Measurements from ENCODE around the gene DYNLT1. TPM values are rescaled to one million over a fixed set of nuclear protein-coding genes. Genes with fewer than 3 reads are reported as not detected.

The DYNLT1 gene
- total and polyA plus RNA-seq, 10 of the 15 experiments (the other 5 are each of a cell fraction or from before 2014, with no cell fraction given): 33.6 to 298 (median 89.2) TPM

- TF ChIP-seq MEF2B (IDR thresholded peaks at IDR 0.05; ENCODE audit: partially characterized antibody, poor library complexity, severe bottlenecking) (no peak), ETV6 (conservative IDR thresholded peaks at IDR 0.05 in 1 of 2, IDR thresholded peaks at IDR 0.05 in 1 of 2; ENCODE audit: borderline replicate concordance in 1 of 2, low read depth in 1 of 2) (no peak), POLR2AphosphoS2 (IDR thresholded peaks at IDR 0.05; ENCODE audit: low read depth, low read length) (no peak), SMARCA5 (IDR thresholded peaks at IDR 0.05) (no peak), PAX8 (IDR thresholded peaks at IDR 0.05) (no peak), FOXK2 (IDR thresholded peaks at IDR 0.05) (no peak)
Measured at GRCh38 chr6:158611541-158612370, 32.8 kb downstream of the DYNLT1 start (continued).

- 69% methylated on average over 3 of the region's 3 CpGs for WGBS (ENCODE audit: insufficient coverage, insufficient replicate concordance, low lambda C conversion rate, missing lambda C conversion rate)
- CTCF ChIA-PET: interaction anchor here (2.4 kb wide), 1 partner anchor 397 kb away, joined by 10 read pairs; no protein-coding TSS in a partner anchor
Measured at GRCh38 chr6:158611039-158611438, 33.5 kb downstream of the DYNLT1 start.

More at GRCh38 chr6:158611039-158611438, 33.5 kb downstream of the DYNLT1 start:
- Histone ChIP-seq H3K36me3 (ENCODE audit: control insufficient read depth in 2 of 2, insufficient read depth in 2 of 2, low read length in 1 of 2) (peaks cover 12 to 19% of the 10 kb centered on the region in 2 experiments), H3K4me3 (no peak overlapping the region), H3K27ac (ENCODE audit: control insufficient read depth, insufficient read depth) (no peak overlapping the region), H2AFZ (ENCODE audit: control insufficient read depth, low read depth, low read length) (no peak overlapping the region), H3K9ac (ENCODE audit: control insufficient read depth, insufficient read depth, low read length) (no peak overlapping the region), H3K79me2 (ENCODE audit: control insufficient read depth, insufficient read depth, low read length) (no peaks in the 10 kb centered on the region), H3K4me2 (ENCODE audit: control insufficient read depth, insufficient read depth) (no peak overlapping the region), H3K4me1 (ENCODE audit: control insufficient read depth, insufficient read depth, low read length) (no peaks in the 10 kb centered on the region), H4K20me1 (ENCODE audit: control insufficient read depth, insufficient read depth) (no peaks in the 10 kb centered on the region), H3K27me3 (replicated peaks in 1 of 2; ENCODE audit: control insufficient read depth in 2 of 2, insufficient read depth in 2 of 2, low read length in 1 of 2) (no peaks in the 10 kb centered on the region), H3K9me3 (replicated peaks; ENCODE audit: control insufficient read depth, insufficient read depth, low read length) (0 out of 3 replicates have a peak, but pooled peaks cover 1% of the 10 kb centered on the region)
- ATAC-seq: no peak
- TF ChIP-seq YBX1 (IDR thresholded peaks at IDR 0.05): no peak
- TF ChIP-seq DPF2 (IDR thresholded peaks at IDR 0.05): no peak
- TF ChIP-seq PML (IDR thresholded peaks at IDR 0.05; ENCODE audit: low read length): no peak
- TF ChIP-seq SIX5 (IDR thresholded peaks at IDR 0.05; ENCODE audit: low read depth, low read length, severe bottlenecking): no peak
- TF ChIP-seq ZNF24 (IDR thresholded peaks at IDR 0.05): no peak
- TF ChIP-seq E4F1 (IDR thresholded peaks at IDR 0.05; ENCODE audit: borderline replicate concordance, partially characterized antibody): no peak
- TF ChIP-seq IRF5 (IDR thresholded peaks at IDR 0.05; ENCODE audit: borderline replicate concordance): no peak
- TF ChIP-seq BRCA1 (IDR thresholded peaks at IDR 0.05; ENCODE audit: low read depth, low read length): no peak
- no peak for TF ChIP-seq RB1 (IDR thresholded peaks at IDR 0.05; ENCODE audit: borderline replicate concordance)
- no peak for TF ChIP-seq SMAD1 (IDR thresholded peaks at IDR 0.05; ENCODE audit: low read depth, partially characterized antibody)
- no TSS peak for BruUV-seq (replicated peaks)
- no peak for FAIRE-seq
- ChIA-PET POLR2A (no interaction called here), SMC1A (ENCODE audit: uncharacterized antibody, unreplicated experiment) (interaction anchor here (0.9 to 2.3 kb wide), 3 partner anchors 80 to 397 kb away, joined by 3 to 6 read pairs (median 5); no protein-coding TSS in a partner anchor), RAD21 (ENCODE audit: unreplicated experiment) (no interaction called here)
- in situ Hi-C loops (cut with MboI) (no loop called here), intact Hi-C loops (cut with micrococcal nuclease; ENCODE audit: unreplicated experiment) (no loop called here)
- DNase-seq (ENCODE audit: low read depth, low spot score): no peak

All from GM12878 (cell line).